OCI-LY1 (cell line): ENCODE data around the gene PDE6C.

Experiments used
- H2AFZ ChIP-seq: fragments of 200-600 bp; sonication (generic), shearing (Covaris generic); 2 replicates; pipeline ENCODE4 v1.6.0; 2014; ENCODE audit warnings: antibody characterized with exemption, mild to moderate bottlenecking, low read length
- H3F3A ChIP-seq: fragments of 200-600 bp; sonication (generic), shearing (Covaris generic); 2 replicates; pipeline ENCODE4 v1.6.0; 2014; ENCODE audit warnings: mild to moderate bottlenecking, antibody characterized with exemption, low read length, moderate library complexity; ENCODE audit not compliant: insufficient read depth
- H3K27ac ChIP-seq: fragments of 200-600 bp; sonication (generic); 2 replicates; pipeline ENCODE4 v1.5.1; 2014; ENCODE audit warnings: low read length, mixed run types, mild to moderate bottlenecking, low read depth; ENCODE audit not compliant: poor library complexity, severe bottlenecking
- H3K27me3 ChIP-seq: fragments of 200-600 bp; sonication (generic); 2 replicates; pipeline ENCODE4 v1.6.0; 2014; ENCODE audit warnings: antibody characterized with exemption, mild to moderate bottlenecking, low read length, moderate library complexity; ENCODE audit not compliant: insufficient read depth
- H3K36me3 ChIP-seq: fragments of 200-600 bp; sonication (generic); 2 replicates; pipeline ENCODE4 v1.6.1; 2014; ENCODE audit warnings: mild to moderate bottlenecking, antibody characterized with exemption, low read length, moderate library complexity, mixed read lengths; ENCODE audit not compliant: insufficient read depth
- H3K4me1 ChIP-seq: fragments of 200-600 bp; sonication (generic); 2 replicates; pipeline ENCODE4 v1.5.1; 2014; ENCODE audit warnings: mild to moderate bottlenecking, low read length, moderate library complexity; ENCODE audit not compliant: insufficient read depth, severe bottlenecking
- H3K4me2 ChIP-seq: fragments of 200-600 bp; sonication (generic), shearing (Covaris generic); 2 replicates; pipeline ENCODE4 v1.6.1; 2014; ENCODE audit warnings: low read length
- H3K4me3 ChIP-seq: fragments of 200-600 bp; sonication (generic); 2 replicates; pipeline ENCODE4 v1.5.1; 2014; ENCODE audit warnings: low read length, low read depth, mild to moderate bottlenecking, mixed read lengths; ENCODE audit not compliant: poor library complexity, severe bottlenecking
- H3K79me2 ChIP-seq: fragments of 200-600 bp; shearing (Covaris generic); 2 replicates; pipeline ENCODE4 v1.6.1; 2016; ENCODE audit warnings: mixed run types, low read length, mixed read lengths; ENCODE audit not compliant: insufficient read depth
- H3K9ac ChIP-seq: fragments of 200-600 bp; sonication (generic), shearing (Covaris generic); 2 replicates; pipeline ENCODE4 v1.6.1; 2014; ENCODE audit warnings: mild to moderate bottlenecking, low read length, mixed read lengths
- H3K9me2 ChIP-seq: fragments of 200-600 bp; sonication (generic), shearing (Covaris generic); 2 replicates; pipeline ENCODE4 v1.6.1; 2014; ENCODE audit warnings: low read depth, mild to moderate bottlenecking, low read length, mixed read lengths
- H3K9me3 ChIP-seq: fragments of 200-600 bp; shearing (Covaris generic); 2 replicates; pipeline ENCODE4 v1.6.1; 2014; ENCODE audit warnings: low read length, mixed read lengths
- H4K20me1 ChIP-seq: fragments of 200-600 bp; sonication (generic), shearing (Covaris generic); 2 replicates; pipeline ENCODE4 v1.6.0; 2016; ENCODE audit warnings: mild to moderate bottlenecking, low read length; ENCODE audit not compliant: insufficient read depth
- CTCF ChIP-seq: fragments of 200-600 bp; sonication (generic), shearing (Covaris generic); IDR thresholded peaks from 2 replicates; pipeline ENCODE4 v1.5.1; 2017; ENCODE audit warnings: mild to moderate bottlenecking, antibody characterized with exemption, low read length, moderate library complexity, mixed read lengths
- EZH2 ChIP-seq: fragments of 200-600 bp; sonication (generic), shearing (Covaris generic); IDR thresholded peaks from 2 replicates; pipeline ENCODE4 v1.8.0; 2017; ENCODE audit warnings: borderline replicate concordance, mixed run types, mild to moderate bottlenecking, antibody characterized with exemption, low read length, moderate library complexity, mixed read lengths

The PDE6C gene

GRCh38 chr10:93614101-93614825, 1.9 kb downstream of the PDE6C start:
- H3K79me2 ChIP-seq = no peaks in the 10 kb centered on the region
- TF ChIP-seq CTCF = no peak
- no peak for TF ChIP-seq EZH2
- no peak overlapping the region for H3K4me3 ChIP-seq
- no peak overlapping the region for H2AFZ ChIP-seq
- no peaks in the 10 kb centered on the region for H3K27me3 ChIP-seq
- H3K9me2 ChIP-seq = no peaks in the 10 kb centered on the region
- H3K9me3 ChIP-seq = no peaks in the 10 kb centered on the region
- no peaks in the 10 kb centered on the region for H3K36me3 ChIP-seq
- H3K27ac ChIP-seq = no peak overlapping the region
- H4K20me1 ChIP-seq = no peaks in the 10 kb centered on the region
- no peak overlapping the region for H3K9ac ChIP-seq
- no peak overlapping the region for H3K4me2 ChIP-seq
- H3F3A ChIP-seq = no peaks in the 10 kb centered on the region
- H3K4me1 ChIP-seq = no peaks in the 10 kb centered on the region

- Histone ChIP-seq H3K9ac (no peak overlapping the region), H3K36me3 (no peaks in the 10 kb centered on the region), H3K4me1 (no peaks in the 10 kb centered on the region), H3K4me3 (no peak overlapping the region), H3K27ac (no peak overlapping the region), H3K4me2 (no peak overlapping the region), H3F3A (no peaks in the 10 kb centered on the region), H3K9me3 (no peaks in the 10 kb centered on the region), H3K79me2 (no peaks in the 10 kb centered on the region), H2AFZ (no peak overlapping the region), H4K20me1 (no peaks in the 10 kb centered on the region), H3K27me3 (no peaks in the 10 kb centered on the region), H3K9me2 (no peaks in the 10 kb centered on the region)
- TF ChIP-seq CTCF (no peak), EZH2 (no peak)
These were observed 3.4 kb downstream of the PDE6C start for GRCh38 chr10:93615576-93616235.

GRCh38 chr10:93620925-93621324, 8.6 kb downstream of the PDE6C start:
- Histone ChIP-seq H3K79me2 (no peaks in the 10 kb centered on the region), H3K27ac (no peak overlapping the region), H3K4me3 (no peak overlapping the region), H2AFZ (no peak overlapping the region), H3K9ac (no peak overlapping the region), H3K4me1 (no peaks in the 10 kb centered on the region), H3K9me3 (no peaks in the 10 kb centered on the region), H3F3A (no peaks in the 10 kb centered on the region), H3K4me2 (no peak overlapping the region), H3K36me3 (no peaks in the 10 kb centered on the region), H4K20me1 (no peaks in the 10 kb centered on the region), H3K9me2 (no peaks in the 10 kb centered on the region), H3K27me3 (no peaks in the 10 kb centered on the region)
- TF ChIP-seq CTCF (no peak), EZH2 (no peak)
